Activated naive CD4-positive, alpha-beta T cell (primary cell): ENCODE results near the gene DNAAF3.

Experiments used
- DNase-seq, 4 experiments: peaks; one replicate each; lab custom pipeline; 2025; lab: John Stamatoyannopoulos, UW

Gene DNAAF3

DNA sequence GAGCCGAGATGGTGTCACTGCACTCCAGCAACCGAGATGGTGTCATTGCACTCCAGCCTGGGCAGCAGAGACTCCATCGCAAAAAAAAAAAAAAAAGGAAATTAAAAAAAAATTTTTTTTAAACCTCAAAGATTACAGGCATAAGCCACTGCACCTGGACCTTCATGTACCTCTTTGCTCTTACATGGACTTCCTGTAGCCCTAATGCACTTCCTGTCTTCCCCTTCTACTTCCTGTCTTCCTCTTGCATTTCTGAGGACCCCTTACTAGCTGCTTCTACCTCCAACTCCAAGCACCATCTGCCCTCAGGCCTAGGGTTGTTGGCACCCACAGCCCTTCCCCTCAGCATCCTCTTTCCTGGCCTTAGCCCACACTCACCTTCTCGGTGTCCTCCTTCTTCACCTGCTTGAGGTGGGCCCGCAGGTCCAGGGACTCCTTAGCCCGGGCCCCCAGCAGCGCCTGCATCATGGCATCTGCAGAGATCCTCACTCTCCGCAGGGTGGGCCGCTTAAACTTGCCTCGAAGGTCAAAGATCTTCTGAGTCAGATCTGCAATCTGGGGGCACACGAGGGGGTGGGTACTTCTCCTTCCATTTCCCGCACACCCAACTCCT, 12.7 kb downstream of the DNAAF3 start:
- DNase-seq, result no peak

- no peak for DNase-seq
Observed at GRCh38 chr19:55152017-55152416, 14.4 kb downstream of the DNAAF3 start.

DNA sequence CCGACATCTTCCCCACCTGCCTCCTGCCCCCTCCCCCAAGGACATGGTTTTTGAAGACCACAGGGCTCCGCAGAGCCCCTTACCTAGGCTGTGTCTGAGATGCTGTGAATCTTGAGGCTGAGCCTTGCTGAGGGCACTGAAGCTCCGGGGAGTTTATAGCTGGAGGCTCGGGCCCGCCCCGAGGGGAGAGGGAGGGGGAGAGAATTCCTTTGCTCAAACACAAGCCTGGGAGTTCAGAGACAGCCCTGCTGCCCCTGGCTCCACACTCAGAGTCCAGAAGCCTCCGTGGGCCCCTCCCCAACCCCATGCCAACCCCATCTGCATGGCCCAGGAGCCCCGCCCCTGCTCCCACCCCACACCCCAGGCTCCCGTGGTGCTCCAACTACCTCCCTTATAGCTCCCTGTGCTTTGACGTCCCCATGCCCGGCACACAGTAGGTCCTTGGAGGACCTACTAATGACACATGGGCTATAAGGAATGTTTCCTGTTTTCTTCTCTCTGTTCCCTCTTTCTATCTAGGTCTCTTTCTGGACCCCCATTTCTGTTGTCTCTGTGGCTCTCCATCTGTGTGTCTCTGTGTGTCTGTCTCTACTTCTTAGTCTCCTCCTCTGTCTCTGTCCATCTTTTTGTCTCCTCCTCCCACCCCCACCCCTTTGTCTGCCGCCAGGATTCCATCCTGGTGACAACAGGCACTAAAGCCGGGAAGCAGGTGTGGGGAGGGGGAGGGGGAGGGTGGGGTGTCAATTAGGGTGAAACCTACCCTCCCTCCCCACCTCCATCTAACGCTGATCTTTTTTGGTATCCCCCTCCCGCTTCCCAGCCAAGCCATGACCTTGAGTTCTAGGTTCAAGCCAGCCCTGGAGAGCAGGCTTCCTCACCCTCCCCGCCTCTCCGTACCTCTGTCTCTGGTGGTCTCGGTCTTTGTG, 17.1 kb downstream of the DNAAF3 start, which contains the start of gene TNNT1:
TNNT1 (minus strand) TSS at position 129 of the 926 bp plus-strand sequence. CDS start 2,049 bp downstream, outside the sequence.
- no peak for DNase-seq

- DNase-seq, result no peak
Observed at GRCh38 chr19:55147545-55148251, 18.7 kb downstream of the DNAAF3 start.

DNA sequence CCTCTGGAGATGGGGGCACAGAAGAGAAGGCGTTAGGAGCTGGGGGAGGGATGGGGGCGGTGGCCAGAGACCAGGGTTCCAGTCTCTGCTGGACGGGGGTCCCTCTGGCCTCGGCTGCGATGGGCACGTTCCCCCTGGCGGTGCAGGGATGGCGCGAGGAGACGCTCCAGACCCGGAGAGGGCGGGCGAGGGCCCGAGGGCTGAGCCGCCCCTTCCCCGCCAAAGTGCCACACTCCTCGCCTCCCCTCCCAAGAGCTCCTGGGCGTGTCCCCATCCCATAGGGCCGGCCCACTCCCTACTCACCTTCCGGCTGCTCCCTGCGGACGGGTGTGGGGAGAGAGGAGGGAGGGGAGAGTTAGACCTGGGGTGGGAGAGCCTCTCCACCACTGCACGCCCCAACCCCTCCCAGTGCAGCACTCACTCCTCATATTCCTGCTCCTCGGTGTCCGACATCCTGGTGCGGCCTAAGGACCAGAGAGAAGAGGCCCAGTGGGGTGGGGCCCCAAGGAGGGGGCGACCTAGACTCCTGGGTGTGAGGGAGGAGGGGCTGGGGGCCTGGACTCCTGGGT, 19.6 kb downstream of the DNAAF3 start:
- DNase-seq, result no peak

DNA sequence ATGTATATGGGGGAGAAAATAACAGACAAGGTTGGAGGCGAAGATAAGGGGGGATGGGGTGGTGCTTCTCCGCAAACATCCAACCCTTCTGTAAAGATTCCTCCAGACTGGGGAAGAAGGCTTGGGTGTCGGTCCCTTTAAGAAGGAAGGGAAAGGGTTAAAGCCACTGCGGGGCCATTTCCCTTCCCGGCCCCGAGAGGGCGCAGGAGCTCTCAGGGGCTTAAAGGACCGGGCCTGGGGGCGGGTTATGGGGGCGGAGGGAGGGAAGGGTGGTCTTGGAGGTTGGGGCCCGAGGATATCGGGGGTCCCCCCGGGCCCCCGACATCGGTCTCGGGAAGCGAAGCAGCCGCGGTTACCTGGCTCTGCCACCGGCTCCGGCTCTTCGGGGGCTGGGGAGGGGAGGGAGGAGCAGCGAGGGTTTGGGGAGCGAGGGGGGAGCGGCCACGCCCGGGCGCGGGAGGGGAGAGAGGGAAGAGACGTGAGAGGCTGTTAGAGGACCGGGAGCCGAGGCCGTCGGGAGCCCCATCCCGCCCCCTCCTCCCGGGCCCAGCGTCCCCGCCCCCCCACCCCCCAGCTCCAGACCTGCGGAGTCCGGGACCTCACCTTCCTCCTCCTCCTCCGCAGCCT, 20.2 kb downstream of the DNAAF3 start:
- peak in 1 of 4 experiments; percentile 5 for DNase-seq

DNA sequence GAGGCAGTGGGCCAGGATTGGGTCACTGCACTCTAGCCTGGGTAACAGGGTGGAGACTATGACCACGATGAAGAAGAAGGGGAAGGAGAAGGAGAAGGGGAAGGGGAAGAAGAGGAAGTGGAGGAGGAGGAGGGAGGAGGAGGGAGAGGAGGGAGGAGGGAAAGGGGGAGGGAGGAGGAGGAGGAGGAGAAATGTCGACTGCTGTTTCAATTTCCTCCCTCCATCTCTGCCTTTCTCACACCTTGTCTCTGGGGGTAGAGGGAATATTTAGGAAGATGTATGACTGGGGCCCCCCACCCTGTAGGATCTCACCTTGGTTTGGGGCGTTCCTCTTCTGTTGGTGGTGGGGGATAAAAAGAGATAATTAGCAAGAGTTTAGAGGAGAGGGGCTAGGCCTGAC, 21.2 kb downstream of the DNAAF3 start:
- no peak for DNase-seq

DNA sequence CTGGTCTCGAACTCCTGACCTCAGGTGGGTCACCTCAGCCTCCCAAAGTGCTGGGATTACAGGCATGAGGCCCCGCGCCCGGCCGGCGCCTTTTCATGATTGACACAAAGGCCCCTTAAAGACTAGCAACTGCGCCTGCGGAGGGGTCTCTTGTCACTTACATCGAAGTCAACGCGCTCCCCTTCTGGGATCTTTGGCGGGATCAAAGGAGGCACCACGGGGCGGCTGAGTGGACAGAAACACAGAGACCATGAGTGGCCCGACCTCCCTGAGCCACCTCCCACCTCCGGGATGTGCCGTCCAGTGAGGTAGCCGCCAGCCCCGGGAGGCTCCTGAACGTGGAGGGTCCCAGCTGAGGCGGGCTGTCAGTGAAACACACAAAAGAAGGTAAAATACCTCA, 24.7 kb downstream of the DNAAF3 start:
- no peak for DNase-seq

DNA sequence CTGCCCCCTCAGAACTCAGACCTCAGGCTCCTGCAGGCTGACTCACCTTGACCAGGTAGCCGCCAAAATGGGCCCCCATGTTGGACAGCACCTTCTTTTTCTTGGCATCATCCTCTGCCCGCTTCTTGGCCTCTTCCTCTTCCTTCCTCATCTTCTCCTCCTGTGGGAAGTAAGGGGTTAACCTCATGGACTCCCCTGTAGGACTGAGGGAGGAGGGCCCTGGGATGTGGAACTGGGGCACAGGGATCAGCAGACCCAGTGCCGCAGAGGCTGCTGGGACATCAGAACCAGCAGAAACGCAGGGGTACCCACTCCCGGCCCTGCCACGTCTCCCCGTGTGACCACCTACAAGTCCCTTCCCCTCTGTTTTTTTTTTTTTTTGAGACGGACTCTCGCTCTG, 28.5 kb downstream of the DNAAF3 start:
- DNase-seq, result no peak

- DNase-seq, result no peak
Observed at GRCh38 chr19:55136399-55137102, 29.9 kb downstream of the DNAAF3 start.

DNA sequence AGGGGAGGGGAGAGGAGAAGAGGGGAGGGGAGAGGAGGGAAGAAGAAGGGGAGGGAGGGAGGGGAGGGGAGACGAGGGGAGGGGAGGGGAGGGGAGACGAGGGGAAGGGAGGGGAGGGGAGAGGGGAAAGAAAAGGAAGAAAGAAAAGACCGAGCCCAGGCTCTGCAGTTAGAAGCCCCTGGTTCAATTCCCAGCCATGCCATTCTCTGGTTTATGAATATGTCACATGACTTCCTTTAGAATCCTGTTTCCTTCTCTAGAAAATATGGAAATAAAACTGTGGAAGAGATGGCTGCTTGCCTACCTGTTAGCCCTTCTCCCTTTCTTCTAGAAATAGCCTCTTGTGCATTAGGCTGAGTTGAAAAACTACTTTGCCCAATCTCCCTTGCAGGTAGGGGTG, 31.7 kb downstream of the DNAAF3 start:
- no peak for DNase-seq

DNA sequence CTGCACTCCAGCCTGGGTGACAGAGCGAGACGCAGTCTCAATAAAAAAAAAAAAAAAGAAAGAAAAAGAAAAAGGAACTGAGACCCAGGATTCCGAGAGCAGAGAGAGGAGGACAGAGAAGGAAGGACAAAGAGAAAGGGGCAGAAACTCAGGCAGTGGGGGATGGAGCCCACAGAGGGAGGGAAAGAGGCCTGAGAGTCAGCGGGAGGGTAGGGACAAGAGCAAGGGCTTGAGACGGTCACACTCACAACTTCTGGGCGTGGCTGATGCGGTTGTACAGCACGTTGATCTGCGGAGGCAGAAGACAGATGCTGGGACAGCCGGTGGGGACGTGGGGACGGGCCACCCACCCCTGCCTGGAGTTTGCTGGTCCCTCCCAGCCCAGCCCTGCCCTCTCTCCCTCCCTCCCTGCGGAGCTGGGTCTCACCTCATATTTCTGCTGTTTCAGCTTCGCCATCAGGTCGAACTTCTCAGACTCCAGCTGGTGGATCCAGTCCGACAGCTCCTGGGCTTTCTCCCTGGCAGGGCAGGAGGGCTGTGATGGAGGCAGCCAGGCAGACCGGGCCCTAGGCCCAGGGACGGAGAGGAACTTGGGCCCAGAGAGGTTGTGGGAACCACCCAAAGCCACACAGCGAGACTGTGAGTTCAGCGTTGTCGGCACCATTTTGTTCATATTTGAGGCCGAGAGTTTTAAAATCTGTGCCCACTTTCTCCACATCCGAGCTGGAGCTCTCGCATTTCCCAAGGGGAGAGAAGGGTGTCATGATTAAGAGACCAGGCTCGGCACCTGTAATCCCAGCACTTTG, 32.6 kb downstream of the DNAAF3 start:
- no peak for DNase-seq

DNA sequence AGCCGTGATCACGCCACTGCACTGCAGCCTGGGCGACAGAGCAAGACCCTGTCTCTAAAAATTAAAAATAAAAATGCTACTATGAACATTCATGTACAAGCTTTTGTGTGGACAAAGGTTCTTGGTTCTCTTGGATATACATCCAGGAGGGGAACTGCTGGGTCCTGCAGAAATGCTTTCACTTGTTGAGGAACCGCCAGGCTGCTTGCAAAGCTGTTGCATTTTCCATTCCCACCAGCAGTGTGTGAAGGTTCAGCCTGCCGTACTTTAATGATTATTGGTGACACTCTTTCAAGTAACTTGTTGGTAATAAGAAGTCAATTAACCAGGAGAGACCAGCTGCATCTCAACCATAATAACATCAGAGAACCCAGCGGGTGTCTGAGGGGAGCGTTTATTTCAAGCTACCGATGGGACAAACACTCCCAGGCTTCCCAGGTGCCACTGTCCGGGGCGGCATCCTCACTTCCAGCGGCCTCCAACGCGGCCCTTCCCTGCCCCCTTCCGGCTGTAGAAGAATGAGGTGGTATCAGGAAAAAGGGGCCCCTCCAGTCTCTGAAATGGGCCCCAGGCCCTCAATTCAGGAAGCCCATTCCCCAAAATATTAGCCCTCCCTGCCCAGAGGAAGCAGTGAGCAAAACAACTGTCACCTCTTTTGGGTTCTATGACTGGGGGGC, 33.8 kb downstream of the DNAAF3 start:
- no peak for DNase-seq

GRCh38 chr19:55131421-55131820, 35.0 kb downstream of the DNAAF3 start:
- DNase-seq, result no peak

DNA sequence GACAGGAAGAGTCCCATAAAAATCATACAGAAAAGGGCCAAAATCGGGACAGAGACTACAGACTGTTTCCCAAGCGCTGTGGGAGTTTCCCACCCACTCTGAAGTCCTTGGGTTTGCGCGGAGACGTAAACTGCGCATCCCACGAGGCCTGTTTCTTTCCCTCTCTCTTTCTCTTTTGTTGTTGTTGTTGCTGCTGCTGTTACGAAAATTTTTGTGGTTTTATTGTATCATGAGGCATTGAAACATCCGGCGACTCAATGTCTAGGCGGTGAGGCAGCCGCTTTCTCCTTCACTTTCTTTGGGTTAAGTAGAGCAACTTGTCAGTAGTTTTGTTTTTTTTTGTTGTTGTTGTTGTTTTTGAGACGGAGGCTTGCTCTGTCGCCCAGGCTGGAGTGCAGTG, 47.4 kb downstream of the DNAAF3 start:
- no peak for DNase-seq

- DNase-seq, result no peak
Observed at GRCh38 chr19:55118401-55118991, 47.9 kb downstream of the DNAAF3 start.

- DNase-seq, result peak; percentile 87 to 94 (median 89)
Observed at GRCh38 chr19:55117663-55118391, 48.6 kb downstream of the DNAAF3 start.

GRCh38 chr19:55116859-55117662, 49.4 kb downstream of the DNAAF3 start, which contains the start of gene PPP1R12C:
PPP1R12C (minus strand) TSS chr19:55117637; CDS start chr19:55117543, 94 bp downstream.
- DNase-seq, result no peak
